HL-60/S4 treated with retinoic acid at 250 ng/mL for 4 days and 3 days (cell line): ENCODE measurements around the gene PGBD2.
"Not testable (repeated sequence)": the region's sequence is repeated elsewhere in the genome, so short reads cannot be mapped to it uniquely, and the experiment has no call there.

Source experiments
- in situ Hi-C: fragments of 300-500 bp; cut with MboI; formaldehyde crosslinking; loops from 2 replicates; pipeline ENCODE4 v1.7.0; 2022; ENCODE audit warnings: low sequenced_read_pairs

The PGBD2 gene

DNA sequence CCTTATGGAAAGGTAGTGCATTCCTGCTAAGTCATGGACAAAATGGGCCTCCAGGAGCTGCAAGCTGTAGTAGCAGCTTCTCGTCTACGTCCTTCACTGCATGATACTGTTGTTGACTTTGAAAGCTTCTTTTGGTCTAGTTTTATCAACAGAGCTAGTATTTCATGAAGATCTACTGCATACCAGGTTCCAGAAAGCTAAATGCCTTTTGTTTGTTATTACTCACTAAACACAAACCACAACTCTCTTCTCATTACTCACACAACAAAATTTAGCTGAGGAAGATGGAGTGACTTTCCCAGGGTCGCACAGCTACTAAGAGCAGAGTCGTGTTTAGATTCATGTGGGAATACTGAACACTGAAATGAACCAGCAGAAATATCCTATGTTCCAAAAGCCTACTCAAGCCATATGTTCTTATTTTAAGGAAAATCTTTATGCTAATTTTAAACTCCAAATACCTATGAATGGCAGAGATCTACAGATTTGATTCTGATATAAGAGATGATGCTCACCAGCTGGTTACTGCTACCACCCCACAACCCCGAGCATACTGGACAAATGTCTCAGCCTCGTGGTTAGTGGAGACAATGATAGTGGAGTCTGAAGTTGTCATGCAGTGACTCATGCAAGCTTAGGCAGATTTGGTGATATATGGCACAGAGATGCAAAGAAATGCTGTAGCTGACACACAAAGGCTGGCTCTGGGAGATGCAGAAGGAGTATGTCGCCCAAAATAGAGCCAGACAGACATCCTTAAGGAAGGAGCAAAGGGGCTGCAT is 20.6 kb downstream of the PGBD2 start:
- in situ Hi-C loops, result no loop called here

DNA sequence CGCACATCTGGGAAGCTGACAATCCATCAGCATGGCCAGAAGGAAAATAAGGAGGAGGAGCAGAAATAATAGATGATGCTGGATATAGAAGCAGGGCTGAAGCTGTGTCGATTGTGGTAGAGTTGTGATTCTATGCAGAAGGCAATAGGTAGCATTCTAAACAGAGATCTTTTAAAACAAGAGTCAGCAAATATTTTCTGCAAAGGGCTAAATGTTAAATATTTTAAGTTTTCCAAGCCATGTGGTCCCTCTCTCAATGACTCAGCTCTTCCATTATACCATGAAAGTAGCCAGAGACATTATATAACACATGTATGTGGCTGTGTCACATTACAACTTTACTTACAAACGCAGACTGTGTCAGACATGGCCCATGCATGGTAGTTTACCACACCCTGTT is 21.2 kb downstream of the PGBD2 start:
- in situ Hi-C loops, result not testable (repeated sequence)

DNA sequence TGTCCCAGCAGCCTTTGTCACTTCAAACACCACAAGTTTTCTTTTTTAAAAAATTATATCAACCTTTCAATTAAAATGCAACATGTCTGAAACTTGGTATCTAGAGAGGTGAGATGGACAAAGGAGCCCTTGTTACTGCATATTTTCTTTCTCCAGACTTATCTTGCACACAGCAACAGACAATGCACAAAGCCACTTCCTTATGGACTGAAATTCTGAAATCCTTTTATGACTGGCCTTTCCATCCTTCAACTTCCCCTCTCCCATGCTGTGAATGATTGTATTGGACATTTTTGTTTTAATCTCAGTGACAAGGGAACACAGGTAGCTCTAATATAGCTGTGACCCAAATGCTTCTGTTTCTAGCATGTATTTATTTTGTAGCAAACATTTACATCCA is 22.1 kb downstream of the PGBD2 start:
- in situ Hi-C loops, result not testable (repeated sequence)

DNA sequence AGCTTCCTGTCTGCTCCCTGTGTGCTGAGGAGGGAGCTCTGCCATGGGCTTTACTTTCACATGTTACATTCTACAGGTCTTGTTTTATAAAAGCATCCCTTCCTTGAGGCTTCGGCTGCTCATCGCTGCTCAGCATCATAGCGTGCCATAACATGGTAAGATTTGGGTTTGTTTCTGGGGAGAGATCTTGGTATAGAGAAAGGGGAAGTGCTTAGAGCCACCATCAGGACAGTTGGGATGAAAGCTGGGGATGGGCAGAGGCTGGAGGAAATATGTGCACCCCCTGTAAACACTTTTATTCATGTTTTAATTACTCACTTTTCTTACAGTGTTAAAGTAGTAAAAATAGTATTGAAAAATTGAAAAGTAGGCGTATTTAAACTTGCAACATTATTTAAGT is 24.0 kb downstream of the PGBD2 start:
- in situ Hi-C loops, result not testable (repeated sequence)

DNA sequence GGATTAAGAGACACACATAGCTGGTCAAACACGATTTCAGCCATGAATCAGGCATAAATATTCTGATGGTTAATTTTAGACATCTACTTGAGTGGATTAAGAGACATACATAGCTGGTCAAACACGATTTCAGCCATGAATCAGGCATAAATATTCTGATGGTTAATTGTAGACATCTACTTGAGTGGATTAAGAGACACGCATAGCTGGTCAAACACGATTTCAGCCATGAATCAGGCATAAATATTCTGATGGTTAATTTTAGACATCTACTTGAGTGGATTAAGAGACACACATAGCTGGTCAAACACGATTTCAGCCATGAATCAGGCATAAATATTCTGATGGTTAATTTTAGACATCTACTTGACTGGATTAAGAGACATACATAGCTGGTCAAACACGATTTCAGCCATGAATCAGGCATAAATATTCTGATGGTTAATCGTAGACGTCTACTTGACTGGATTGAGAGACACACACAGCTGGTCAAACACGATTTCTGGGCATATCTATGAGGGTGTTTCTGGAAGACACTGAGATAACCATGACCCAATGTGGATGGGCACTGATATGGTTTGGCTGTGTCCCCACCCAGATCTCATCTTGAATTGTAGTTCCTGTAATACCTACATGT is 32.3 kb downstream of the PGBD2 start:
- in situ Hi-C loops, result not testable (repeated sequence)

DNA sequence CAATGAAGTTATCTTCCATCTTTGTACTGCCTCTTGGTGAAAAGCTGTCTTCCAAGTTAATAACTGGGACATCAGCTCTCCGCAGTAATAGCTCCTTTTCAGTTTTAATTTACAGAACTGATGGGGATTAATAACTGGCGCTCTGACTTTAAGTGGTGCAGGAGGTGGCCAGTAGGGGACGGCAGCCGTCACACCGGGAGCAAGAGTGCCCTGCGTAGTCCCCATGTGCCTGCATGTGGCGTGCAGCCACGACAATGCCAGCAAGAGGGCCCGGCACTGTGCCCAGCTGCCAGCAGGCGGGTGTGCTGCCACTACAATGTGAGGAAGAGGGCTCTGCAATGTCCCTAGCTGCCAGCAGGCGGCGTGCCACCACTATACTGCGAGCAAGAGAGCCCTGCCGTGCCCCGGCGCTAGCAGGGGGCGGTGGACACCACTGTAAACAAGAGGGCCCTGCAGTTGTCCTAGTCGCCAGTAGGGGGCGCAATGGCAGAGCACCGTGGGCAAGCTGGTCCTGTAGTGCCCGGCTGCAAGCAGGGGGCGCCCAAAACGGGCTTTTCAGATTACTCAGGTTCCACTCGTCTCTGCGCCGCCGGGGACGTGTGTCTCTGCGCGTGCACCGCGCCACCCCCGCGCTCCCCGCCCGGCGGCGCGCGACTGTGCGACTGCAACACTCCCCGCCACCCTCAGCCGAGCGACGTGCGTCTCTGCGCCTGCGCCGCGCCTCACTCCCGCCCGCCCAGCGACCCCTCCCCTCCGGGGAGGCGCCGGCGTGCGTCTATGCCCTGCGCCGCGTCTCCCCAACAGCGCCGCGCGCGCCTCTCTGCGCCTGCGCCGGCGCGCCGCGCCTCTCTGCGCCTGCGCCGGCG is 38.3 kb downstream of the PGBD2 start:
- in situ Hi-C loops, result not testable (repeated sequence)

DNA sequence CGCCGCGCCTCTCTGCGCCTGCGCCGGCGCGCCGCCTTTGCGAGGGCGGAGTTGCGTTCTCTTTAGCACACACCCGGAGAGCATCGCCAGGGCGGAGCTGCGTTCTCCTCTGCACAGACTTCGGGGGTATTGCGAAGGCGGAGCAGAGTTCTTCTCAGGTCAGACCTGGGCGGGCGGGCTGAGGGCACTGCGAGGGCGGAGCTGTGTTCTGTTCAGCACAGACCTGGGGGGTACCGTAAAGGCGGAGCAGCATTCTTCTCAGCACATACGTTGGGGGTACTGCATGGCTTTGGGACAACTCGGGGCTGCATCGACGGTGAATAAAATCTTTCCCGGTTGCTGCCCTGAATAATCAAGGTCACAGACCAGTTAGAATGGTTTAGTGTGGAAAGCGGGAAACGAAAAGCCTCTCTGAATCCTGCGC is 39.0 kb downstream of the PGBD2 start:
- in situ Hi-C loops, result not testable (repeated sequence)

DNA sequence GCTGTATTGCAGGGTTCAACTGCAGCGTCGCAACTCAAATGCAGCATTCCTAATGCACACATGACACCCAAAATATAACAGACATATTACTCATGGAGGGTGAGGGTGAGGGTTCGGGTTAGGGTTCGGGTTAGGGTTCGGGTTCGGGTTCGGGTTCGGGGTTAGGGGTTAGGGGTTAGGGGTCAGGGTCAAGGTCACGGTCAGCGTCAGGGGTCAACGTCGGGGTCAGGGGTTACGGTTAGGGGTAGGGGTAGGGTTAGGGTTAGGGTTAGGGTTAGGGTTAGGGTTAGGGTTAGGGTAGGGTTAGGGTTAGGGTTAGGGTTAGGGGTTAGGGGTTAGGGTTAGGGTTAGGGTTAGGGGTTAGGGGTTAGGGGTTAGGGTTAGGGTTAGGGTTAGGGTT is 39.4 kb downstream of the PGBD2 start:
- in situ Hi-C loops, result not testable (repeated sequence)

DNA sequence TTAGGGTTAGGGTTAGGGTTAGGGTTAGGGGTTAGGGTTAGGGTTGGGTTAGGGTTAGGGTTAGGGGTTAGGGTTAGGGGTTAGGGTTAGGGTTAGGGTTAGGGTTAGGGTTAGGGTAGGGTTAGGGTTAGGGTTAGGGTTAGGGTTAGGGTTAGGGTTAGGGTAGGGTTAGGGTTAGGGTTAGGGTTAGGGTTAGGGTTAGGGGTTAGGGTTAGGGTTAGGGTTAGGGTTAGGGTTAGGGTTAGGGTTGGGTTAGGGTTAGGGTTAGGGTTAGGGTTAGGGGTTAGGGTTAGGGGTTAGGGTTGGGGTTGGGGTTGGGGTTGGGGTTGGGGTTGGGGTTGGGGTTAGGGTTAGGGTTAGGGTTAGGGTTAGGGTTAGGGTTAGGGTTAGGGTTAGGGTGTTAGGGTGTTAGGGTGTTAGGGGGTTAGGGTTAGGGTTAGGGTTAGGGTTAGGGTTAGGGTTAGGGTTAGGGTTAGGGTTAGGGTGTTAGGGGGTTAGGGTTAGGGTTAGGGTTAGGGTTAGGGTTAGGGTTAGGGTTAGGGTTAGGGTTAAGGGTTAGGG is 39.9 kb downstream of the PGBD2 start:
- in situ Hi-C loops, result not testable (repeated sequence)
